Effector memory CD4-positive, alpha-beta T cell (primary cell): ENCODE data around the gene TTC34.
"Not testable (repeated sequence)": the region's sequence is repeated elsewhere in the genome, so short reads cannot be mapped to it uniquely, and the experiment has no call there.

Source experiments
- DNase-seq, 3 donors: peaks; one replicate each; pipeline ENCODE4 v3.0.0-alpha.2; 2020
- H3K27ac ChIP-seq: 2 replicates; pipeline ENCODE4 v1.7.0; 2013; ENCODE audit warnings: mild to moderate bottlenecking, low read length, moderate library complexity; ENCODE audit not compliant: insufficient read depth, poor library complexity, severe bottlenecking
- H3K27me3 ChIP-seq: replicated peaks from 2 replicates; pipeline ENCODE4 v1.7.0; 2013; ENCODE audit warnings: mild to moderate bottlenecking, low read length; ENCODE audit not compliant: insufficient read depth, control insufficient read depth, poor library complexity, severe bottlenecking
- H3K36me3 ChIP-seq: 2 replicates; pipeline ENCODE4 v1.7.0; 2013; ENCODE audit warnings: mild to moderate bottlenecking, low read length, moderate library complexity; ENCODE audit not compliant: control insufficient read depth, insufficient read depth
- H3K4me1 ChIP-seq: 2 replicates; pipeline ENCODE4 v1.7.0; 2013; ENCODE audit warnings: low read length, mild to moderate bottlenecking; ENCODE audit not compliant: control insufficient read depth, insufficient read depth, poor library complexity, severe bottlenecking
- H3K4me3 ChIP-seq: 2 replicates; pipeline ENCODE4 v1.7.0; 2013; ENCODE audit warnings: low read length, low read depth, mild to moderate bottlenecking; ENCODE audit not compliant: insufficient read depth, poor library complexity, severe bottlenecking
- H3K9me3 ChIP-seq: 2 replicates; pipeline ENCODE4 v1.7.0; 2013; ENCODE audit warnings: mild to moderate bottlenecking, low read length, moderate library complexity; ENCODE audit not compliant: control insufficient read depth

The TTC34 gene

DNA sequence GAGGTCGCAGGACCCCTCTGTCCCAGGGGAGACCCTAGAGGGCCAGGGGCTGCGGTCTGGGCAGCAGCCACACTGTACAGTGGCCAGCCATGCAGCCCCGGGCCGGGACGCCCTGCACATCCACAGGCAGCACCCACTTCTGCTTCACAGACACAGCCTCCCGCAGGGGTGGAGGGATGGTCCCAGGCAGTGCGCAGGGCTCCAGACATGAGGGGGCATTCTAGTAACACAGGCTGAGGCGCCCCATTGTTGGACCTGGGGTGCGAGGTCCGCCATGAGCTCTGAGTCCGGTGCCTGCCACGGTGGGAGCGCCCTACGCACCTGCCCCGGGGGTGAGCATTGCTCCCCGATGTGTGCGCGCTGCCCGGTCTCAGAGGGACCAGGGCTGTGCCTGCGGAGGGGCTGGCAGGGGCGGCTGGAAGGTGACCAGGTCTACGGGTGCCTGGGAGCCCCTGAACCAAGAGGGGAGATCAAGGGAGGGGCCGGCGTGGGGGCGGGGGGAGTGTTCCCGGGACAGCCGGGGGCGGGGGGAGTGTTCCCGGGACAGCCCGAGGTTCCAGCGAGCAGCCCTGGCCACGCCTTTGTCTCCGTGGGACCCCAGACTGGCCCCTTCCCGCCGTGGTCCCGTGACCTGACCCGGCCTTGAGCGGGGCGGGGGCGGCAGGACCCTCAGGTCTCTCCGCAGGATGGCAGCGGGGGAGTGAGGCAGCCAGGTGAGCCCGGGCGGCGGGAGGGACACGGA, 173.1 kb downstream of the TTC34 start:
- Histone ChIP-seq H3K4me1 (peaks cover 8% of the 10 kb centered on the region), H3K4me3 (no peak overlapping the region), H3K36me3 (no peaks in the 10 kb centered on the region), H3K27ac (no peak overlapping the region), H3K27me3 (peaks cover 26% of the 10 kb centered on the region), H3K9me3 (no peaks in the 10 kb centered on the region)
- no peak for DNase-seq

DNA sequence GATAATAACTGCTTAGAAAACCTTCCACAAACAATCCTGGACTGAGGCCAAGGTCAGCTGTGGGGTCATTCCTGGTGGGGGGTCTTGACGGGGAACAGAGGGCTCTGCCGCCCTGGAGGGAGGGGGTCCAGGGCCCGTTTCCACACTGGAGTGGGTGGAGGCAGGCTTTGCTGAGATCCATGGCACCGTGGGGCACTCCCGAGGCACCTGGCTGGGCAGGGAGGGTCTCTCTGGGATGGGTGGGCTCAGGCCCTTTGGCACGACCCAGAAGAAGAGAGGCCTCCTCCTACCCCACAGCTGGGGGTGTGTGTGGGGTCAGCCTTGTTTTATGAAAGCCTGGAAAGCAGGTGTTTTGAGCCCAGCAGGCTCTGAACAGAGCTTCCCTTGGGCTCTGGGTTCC, 173.7 kb downstream of the TTC34 start:
- H3K4me1 ChIP-seq = peaks cover 8% of the 10 kb centered on the region
- no peaks in the 10 kb centered on the region for H3K9me3 ChIP-seq
- no peaks in the 10 kb centered on the region for H3K36me3 ChIP-seq
- no peak overlapping the region for H3K27ac ChIP-seq
- peaks cover 22% of the 10 kb centered on the region for H3K27me3 ChIP-seq
- H3K4me3 ChIP-seq = no peak overlapping the region
- DNase-seq = no peak

DNA sequence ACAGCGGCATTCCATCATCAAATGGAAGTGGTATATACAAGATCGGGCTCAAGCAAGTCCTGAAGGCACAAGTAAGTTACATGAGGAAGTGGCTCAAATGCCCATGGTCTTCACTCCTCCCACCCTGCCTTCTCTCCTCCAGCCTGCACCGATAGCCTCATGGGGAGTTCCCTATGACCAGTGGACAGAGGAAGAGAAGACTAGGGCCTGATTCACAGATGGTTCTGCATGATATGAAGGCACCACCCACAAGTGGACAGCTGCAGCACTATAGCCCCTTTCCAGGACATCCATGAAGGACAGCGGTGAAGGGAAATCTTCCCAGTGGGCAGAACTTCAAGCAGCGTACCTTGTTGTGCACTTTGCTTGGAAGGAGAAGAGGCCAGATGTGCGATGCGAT, 175.7 kb downstream of the TTC34 start:
- Histone ChIP-seq H3K27me3 (peaks cover 18% of the 10 kb centered on the region), H3K4me1 (peaks cover 12% of the 10 kb centered on the region)
- not testable (repeated sequence) for DNase-seq, H3K4me3 ChIP-seq, H3K9me3 ChIP-seq, H3K27ac ChIP-seq, H3K36me3 ChIP-seq

DNA sequence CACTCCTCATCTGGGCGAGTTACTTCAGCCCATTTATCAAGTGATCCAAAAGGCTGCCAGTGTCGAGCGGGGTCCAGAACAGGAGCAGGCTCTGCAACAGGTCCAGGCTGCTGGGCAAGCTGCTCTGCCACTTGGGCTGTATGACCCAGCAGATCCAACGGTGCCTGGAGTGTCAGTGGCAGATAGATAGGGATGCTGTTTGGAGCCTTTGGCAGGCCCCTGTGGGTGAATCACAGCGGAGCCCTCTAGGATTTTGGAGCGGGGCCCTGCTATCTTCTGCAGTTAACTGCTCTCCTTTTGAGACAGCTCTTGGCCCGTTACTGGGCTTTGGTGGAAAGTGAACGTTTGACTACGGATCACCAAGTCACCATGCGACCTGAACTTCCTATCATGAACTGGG, 176.2 kb downstream of the TTC34 start:
- Histone ChIP-seq H3K9me3 (no peaks in the 10 kb centered on the region), H3K36me3 (no peaks in the 10 kb centered on the region), H3K4me1 (peaks cover 12% of the 10 kb centered on the region), H3K27ac (no peak overlapping the region), H3K27me3 (peaks cover 18% of the 10 kb centered on the region), H3K4me3 (no peak overlapping the region)
- no peak for DNase-seq

DNA sequence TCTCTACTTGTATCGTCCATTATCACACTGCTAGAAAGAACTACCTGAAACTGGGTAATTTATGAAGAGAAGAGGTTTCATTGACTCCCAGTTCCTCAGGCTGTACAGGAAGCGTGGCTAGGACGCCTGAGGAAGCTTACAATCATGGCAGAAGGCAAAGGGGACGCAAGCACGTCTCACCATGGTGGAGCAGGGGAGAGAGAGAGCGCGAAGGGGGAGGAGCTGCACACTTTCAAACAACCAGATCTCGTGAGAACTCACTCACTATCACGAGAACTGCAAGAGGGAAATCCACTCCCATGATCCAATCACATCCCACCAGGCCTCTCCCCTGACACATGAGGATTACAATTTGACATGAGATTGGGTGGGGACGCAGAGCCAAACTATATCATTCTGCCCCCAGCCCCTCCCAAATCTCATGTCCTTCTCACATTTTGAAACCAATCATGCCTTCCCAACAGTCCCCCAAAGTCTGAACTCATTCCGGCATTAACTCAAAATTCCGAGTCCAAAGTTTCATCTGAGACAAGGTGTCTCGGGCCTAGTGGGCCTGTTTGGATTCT, 176.7 kb downstream of the TTC34 start:
- Histone ChIP-seq H3K4me3 (no peak overlapping the region), H3K9me3 (no peaks in the 10 kb centered on the region), H3K27ac (no peak overlapping the region), H3K36me3 (no peaks in the 10 kb centered on the region), H3K27me3 (peaks cover 18% of the 10 kb centered on the region), H3K4me1 (peaks cover 12% of the 10 kb centered on the region)
- DNase-seq = no peak

DNA sequence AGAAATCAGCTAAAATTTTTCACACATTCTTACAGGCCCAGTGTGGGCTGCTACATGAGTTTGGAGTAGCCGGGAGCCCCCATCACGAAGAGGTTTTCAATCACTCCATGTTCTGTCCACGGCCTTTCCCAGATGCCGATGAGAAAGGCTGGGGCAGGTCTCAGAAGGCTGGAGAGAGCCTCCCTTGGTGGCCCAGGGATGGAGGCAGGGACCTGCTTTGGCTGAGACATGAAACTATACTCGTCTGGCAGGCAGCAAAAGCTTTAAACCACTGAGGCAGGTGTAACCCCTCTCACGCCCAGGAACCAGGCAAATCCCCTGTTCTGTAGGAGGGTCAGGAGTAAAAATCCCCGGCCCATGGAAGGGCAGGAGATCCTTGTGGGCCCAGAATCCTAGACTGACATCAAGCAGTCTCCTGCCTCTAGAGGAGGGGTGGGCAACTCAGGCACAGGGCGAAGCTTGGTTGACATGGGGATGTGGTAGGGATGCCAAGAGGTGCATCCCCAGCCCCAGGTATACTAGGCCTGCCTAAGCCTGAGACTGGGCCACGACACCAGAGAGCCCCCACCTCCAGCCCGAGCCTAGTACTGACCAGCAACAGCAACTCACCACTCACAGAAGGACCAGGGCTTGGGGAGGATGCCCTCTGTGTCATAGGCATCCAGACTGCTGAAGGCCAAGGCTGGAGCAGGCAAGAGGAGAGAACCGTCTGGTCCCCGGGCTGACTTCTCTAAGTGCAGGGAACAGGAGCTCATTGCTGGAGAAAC, 177.7 kb downstream of the TTC34 start:
- Histone ChIP-seq H3K27ac (no peak overlapping the region), H3K4me3 (no peak overlapping the region), H3K36me3 (no peaks in the 10 kb centered on the region), H3K4me1 (peaks cover 6% of the 10 kb centered on the region), H3K9me3 (no peaks in the 10 kb centered on the region), H3K27me3 (peaks cover 18% of the 10 kb centered on the region)
- no peak for DNase-seq

DNA sequence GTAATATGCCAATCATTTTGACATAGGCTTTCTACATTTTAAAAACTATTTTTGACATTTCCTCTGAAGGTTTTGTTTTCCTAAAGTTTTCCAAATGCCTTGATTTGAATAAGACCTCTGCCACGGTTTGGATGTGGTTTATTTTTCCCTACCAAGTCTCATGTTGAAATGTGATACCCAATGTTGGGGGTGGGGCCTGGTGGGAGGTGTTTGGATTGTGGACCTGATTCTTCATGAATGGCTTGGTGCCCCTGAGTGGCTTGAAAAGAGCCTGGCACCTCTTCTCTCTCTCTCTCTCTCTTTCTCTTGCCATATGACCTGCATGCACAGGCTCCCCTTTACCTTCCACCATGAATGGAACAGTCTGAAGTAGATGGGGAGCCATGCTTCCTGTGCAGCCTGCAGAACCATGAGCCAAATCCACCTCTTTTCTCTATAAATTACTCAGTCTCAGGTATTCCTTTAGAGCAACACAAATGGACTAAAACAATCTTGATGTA, 183.5 kb downstream of the TTC34 start:
- no peak overlapping the region for H3K4me3 ChIP-seq
- peaks cover 4% of the 10 kb centered on the region for H3K4me1 ChIP-seq
- H3K27ac ChIP-seq = no peak overlapping the region
- no peaks in the 10 kb centered on the region for H3K27me3 ChIP-seq
- no peaks in the 10 kb centered on the region for H3K9me3 ChIP-seq
- no peak for DNase-seq
- no peaks in the 10 kb centered on the region for H3K36me3 ChIP-seq

DNA sequence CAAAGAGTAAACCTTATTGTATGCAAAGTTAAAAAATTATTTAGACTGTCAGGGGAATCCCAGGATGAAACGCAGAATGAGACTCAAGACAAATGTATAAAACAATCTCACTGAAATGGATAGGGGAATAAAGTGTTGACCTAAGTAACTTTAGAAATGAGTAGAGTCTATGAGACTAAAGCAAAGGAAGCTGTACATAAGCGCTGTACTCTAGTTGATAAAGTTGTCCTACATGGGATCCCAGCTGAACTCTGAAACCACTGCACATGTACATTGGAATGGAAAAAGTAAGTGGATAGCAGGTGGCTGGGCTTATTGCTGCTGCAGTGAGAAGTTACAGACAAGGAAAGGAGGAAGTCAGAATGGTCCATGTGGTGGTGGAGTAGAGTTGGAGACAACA, 187.3 kb downstream of the TTC34 start:
- Histone ChIP-seq H3K36me3 (no peaks in the 10 kb centered on the region), H3K27me3 (no peaks in the 10 kb centered on the region), H3K4me3 (no peak overlapping the region), H3K27ac (no peak overlapping the region), H3K9me3 (no peaks in the 10 kb centered on the region), H3K4me1 (no peaks in the 10 kb centered on the region)
- DNase-seq = no peak

DNA sequence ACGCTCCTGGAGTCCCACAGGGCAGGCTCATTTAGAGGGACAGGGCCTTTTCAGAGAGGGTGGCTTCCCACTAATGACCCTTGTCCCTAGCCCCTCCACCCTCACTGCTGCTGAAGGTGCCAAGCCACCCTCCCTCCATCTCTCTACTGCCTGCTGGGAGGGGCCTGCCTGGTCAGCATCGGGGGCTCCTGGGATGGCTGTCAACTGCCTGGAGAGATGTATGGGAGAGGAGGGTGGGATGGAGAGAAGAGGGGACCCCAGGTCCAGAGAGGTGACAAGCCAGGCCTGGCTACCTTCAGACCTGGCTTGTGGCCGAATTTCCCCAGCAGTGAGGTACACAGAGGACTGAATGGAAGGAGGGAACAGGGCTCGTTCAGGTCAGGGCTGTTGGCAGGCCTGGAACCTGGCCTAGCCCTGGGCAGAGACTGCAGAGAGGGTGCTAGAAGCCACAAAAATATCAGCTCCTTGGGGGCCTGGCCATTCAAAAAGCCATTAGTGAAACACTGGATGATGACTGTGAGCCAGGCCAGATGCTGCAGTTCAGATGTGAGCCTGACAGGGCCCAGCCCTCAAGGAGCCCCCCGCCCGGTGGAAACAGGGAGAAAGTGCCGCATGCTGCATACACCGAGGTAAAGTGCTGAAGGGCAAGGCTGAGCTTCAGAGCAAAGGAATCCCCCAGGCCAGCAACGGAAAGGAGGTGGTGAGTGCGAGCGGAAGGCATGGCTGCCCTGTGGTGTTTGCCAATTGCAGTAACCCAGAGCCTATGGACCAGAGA, 188.7 kb downstream of the TTC34 start:
- no peaks in the 10 kb centered on the region for H3K9me3 ChIP-seq
- H3K4me3 ChIP-seq = no peak overlapping the region
- no peaks in the 10 kb centered on the region for H3K27me3 ChIP-seq
- H3K36me3 ChIP-seq = no peaks in the 10 kb centered on the region
- H3K27ac ChIP-seq = no peak overlapping the region
- no peaks in the 10 kb centered on the region for H3K4me1 ChIP-seq
- no peak for DNase-seq
